GM12892 (cell line): Measurements from ENCODE around the gene ZMIZ1.

Experiments used
- POLR2A ChIP-seq: IDR thresholded peaks from 2 replicates; pipeline ENCODE4 v1.6.1; 2011; ENCODE audit warnings: low read depth, low read length, control low read depth
- POLR2AphosphoS5 ChIP-seq: IDR thresholded peaks from 2 replicates; pipeline ENCODE4 v1.6.1; 2011; ENCODE audit warnings: low read depth, low read length, control low read depth
- TAF1 ChIP-seq: IDR thresholded peaks from 2 replicates; pipeline ENCODE4 v1.6.1; 2011; ENCODE audit warnings: low read depth, mild to moderate bottlenecking, control low read depth, low read length, borderline replicate concordance

DNA sequence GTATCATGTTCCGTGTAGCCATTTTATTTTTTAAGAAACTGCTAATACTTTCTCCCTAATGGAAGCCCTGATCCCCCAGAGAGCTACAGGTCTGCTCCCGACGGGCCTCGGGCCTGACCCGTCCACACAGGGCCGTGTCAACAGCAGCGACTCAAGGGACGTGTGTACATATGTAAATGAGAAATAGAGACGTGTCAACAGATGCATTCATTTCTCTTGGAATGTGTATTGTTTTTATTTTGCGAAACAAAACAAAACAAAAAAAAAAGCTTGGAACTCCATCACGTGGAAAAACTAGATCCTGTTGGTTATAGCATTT, 246.8 kb downstream of the ZMIZ1 start:
- no peak for TF ChIP-seq POLR2A
- TF ChIP-seq POLR2AphosphoS5, result no peak
- no peak for TF ChIP-seq TAF1
